ENCODE results near the gene ARID1B.
A peak's percentile ranks its signal among the peaks of the same experiment; 100 is the strongest.

Gene ARID1B

GRCh38 chr6:156786652-156787051 is 9.5 kb downstream of the ARID1B start:
- no peak for DNase-seq (ENCODE audit: low read depth)
- no peak for TF ChIP-seq CTCF (conservative IDR thresholded peaks at IDR 0.05; ENCODE audit: low read depth, low read length)
- H3K4me3 ChIP-seq (ENCODE audit: low read depth, low read length): no peak overlapping the region

DNA sequence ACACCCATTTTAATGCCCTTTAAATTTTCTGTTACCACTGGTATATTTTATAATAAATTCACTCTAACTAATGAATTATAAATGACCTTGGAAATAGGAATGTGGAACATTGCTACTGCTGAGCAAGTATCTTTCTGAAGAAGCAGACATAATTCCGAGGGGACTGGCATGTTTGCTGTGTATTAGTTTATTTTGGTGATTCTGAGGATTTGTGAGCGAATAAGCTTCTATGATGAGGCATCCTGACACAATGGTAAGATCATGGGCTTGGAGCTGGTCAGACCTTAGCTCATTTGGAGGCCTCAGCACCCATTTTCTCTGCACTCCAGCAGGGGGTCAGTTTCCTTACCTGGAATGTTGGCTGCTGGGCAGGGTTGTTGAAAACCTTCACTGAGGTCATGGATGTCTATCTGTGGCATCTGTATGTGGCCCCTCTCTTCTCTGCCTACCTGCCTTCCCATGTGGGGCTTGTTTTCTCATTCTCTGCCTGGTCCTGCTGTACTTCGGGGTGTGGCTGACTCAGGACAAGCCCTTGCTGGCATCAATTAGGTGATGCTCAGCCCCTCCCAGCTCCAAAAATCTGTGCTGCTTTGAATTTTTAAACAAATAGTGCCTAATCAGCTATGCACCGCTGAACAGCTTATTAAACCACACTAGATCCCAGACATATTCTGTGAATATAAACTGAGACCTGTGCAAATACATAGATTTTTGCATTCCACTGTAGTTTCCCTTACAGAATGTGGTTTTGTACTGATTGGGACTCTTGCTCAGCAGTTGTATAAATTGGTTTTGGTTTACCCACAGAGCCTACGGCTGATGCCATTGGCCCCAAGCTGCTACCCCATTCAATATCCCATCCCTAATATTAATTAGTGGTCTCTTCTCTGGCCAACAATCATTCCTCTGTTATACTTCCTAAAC is 10.7 kb downstream of the ARID1B start:
- TF ChIP-seq CTCF (conservative IDR thresholded peaks at IDR 0.05; ENCODE audit: low read depth, low read length): no peak
- no peak overlapping the region for H3K4me3 ChIP-seq (ENCODE audit: low read depth, low read length)
- DNase-seq (ENCODE audit: low read depth): no peak

DNA sequence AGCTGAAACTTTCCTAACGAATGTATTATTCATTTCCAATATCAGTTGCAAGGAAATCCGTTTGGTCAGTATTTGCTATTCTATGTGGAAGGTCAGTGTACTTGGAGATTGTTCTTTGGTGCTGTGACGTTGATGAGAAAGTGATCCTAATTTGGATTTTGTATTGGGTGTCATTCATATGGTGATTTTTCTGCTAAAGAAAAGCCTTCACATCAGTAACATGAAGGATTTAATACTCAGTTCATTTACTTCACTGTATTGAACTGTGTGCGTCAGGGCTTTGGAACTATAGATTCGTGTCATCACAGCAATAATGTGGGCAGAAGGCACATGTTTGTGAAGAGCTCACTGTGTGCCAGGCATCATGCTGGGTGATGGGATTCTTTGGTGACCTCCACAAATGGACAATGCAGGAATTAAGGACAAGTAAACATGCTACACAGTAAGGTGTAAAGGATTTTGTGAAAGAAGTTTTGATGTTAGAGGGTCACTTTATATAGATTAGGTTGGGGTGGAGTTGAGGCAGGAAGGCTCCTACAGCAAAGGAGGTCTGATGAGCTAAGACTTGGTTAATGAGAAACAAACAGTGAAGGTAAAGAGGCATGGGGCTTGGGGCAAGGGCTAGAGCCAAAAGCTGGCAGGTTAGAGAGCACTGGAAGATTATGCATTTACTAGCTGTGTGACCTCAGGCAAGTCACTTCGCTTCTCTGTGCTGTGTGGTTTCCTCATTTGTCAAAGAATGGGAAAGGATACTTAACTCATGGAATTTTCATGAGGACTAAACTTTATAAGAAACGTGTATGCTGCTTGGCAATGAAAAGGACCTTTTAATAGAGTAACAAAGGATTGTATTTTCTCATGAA is 12.1 kb downstream of the ARID1B start:
- no peak for DNase-seq (ENCODE audit: low read depth)
- no peak for TF ChIP-seq CTCF (conservative IDR thresholded peaks at IDR 0.05; ENCODE audit: low read depth, low read length)
- no peak overlapping the region for H3K4me3 ChIP-seq (ENCODE audit: low read depth, low read length)

- no peak for TF ChIP-seq CTCF (conservative IDR thresholded peaks at IDR 0.05; ENCODE audit: low read depth, low read length)
- H3K4me3 ChIP-seq (ENCODE audit: low read depth, low read length): no peak overlapping the region
- no peak for DNase-seq (ENCODE audit: low read depth)
These were observed 13.6 kb downstream of the ARID1B start for GRCh38 chr6:156790711-156791319.

- H3K4me3 ChIP-seq (ENCODE audit: low read depth, low read length): peak overlapping the region; percentile 6
- DNase-seq (ENCODE audit: low read depth): peak; percentile 92
- TF ChIP-seq CTCF (conservative IDR thresholded peaks at IDR 0.05; ENCODE audit: low read depth, low read length): no peak
These were observed 14.2 kb downstream of the ARID1B start for GRCh38 chr6:156791320-156791850.

GRCh38 chr6:156793200-156793599 is 16.0 kb downstream of the ARID1B start:
- no peak overlapping the region for H3K4me3 ChIP-seq (ENCODE audit: low read depth, low read length)
- TF ChIP-seq CTCF (conservative IDR thresholded peaks at IDR 0.05; ENCODE audit: low read depth, low read length): no peak
- no peak for DNase-seq (ENCODE audit: low read depth)

All from choroid plexus epithelial cell (primary cell).